ENCODE measurements around the gene MGRN1.
A peak's percentile ranks its signal among the peaks of the same experiment; 100 is the strongest.

The MGRN1 gene

DNA sequence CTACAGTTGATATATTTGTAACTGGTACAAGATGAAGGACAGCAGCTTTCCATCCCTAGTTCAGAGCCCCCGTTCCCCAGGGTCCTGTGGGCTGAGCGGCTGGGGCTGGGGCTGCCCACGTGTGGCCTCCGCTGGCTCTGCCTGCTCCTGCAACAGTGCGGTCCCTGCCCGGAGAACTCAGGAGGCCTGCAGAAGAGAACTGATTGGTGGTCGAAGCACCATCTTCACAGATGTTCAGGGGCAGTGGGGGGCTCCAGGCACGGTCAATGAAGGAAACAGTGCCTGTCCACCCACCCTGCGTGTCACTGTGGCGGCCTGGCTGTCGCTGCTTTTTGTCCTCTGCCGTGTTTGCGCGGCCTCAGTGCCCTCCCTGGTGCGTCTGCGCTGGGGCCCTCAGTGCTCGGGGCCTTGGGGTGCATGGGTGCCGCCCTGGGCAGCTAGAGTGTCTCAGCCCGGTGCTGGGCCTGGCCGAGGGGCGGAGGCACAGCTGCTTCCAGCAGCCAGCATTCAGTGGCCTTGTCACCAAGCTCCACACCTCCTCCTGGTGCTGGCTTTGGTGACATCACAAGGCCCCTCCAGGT is 64.6 kb downstream of the MGRN1 start:
- DNase-seq: no peak

DNA sequence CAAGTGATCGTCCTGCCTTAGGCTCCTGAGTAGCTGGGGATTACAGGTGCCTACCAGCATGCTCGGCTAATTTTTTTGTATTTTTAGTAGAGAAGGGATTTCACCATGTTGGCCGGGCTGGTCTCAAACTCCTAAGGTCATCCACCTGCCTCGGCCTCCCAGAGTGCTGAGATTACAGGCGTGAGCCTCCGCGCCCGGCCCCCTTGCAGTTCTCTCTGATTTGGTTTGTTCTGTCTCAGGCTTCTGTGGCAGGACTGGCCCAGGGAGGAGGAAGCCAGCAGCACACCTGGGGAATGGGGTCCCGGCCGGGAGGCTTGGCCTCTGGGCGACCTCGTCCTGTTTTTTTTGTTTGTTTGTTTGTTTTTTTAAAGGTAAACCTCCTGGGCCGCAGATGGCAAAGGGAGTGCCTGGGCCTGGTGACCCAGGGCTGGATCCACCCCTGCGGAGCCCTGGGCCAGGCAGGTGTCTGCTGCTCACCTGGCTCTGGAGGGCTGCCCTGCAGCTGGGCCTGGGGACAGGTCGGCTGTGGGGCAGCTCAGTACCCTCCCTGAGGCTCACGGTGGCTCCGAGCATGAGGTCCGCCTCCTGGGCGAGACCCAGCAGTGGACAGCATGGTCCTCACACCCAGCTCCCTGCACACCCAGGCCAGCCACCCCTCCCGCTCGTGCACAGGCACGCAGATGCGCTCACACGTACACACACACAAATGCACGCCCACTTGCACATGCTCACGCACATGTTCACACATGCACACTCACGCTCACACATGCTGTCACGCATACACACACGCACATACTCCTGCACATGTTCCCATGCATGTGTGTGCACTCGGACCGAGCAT is 65.5 kb downstream of the MGRN1 start:
- no peak for DNase-seq

DNA sequence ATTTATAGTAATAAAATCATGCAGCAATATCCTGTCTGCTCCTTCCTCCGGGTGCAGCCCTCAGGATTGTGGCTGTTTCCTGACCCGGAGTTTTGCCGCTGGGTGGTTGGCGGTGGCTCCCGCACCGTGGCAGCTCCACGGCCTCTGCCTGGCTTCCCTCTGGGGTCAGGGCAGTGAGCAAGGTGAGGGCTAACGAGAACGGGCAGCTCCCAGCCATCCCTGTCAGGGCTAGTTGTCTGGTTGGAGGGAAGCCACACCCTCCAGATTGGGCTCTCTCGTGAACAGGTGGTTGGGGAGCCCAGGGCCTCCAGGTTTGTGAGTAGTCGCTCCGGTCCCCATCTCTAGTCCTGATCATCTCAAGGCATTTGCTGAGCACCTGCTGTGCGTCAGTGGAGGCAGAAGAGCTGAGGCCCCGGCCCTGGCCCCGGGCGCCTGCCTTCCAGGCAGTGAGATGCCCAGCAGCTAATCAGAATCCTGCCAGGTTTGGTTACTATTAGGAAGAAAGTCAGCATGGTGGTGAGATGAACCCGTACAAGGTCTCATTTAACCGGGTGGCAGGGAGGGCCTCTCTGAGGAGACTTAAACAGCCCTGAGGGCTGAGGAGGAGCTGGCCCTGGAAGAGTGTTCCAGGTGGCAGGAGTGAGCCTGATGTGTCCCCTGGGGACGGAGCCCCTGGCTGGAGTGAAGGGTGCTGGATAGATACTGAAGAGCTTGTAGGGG is 66.5 kb downstream of the MGRN1 start:
- DNase-seq: peak in 2 of 4 experiments; percentile 19 to 26

DNA sequence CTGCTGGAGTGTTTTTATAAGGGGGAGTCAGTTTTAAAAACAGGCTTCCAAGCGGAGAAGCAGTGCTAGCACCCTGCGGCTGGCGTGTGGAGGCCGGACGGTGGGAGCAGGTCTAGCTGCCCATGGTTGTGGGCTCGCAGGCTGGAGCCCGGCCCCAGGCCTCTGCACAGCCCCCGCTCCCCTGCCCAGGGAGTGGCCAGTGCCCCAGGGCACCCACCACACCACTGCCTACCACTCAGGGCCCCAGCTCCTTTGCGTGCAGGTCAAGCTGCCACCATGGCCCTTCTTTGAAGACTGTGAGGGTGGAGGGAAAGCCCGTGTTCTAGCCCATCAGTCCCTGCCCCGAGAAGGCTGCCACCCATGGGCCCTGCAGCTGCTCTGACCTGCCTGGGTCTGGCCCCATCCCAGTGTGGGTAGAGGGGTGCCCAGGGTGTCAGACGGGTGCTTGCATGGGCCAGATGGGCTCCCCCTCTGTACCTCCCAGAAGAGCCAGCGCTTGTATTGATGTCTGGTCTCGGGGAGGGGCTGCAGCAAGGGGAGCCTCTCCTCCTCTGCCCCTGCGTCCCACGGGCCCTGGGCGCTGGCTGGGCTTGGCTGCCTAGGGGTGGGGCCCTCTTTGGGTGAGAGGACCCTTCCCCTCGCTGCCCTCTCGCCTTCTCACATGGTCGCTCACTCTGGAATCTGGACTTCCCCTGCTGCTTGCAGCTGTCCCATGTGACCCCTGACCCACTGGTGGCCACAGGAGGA is 67.2 kb downstream of the MGRN1 start:
- DNase-seq: peak in 3 of 4 experiments; percentile 27 to 50 (median 32)

DNA sequence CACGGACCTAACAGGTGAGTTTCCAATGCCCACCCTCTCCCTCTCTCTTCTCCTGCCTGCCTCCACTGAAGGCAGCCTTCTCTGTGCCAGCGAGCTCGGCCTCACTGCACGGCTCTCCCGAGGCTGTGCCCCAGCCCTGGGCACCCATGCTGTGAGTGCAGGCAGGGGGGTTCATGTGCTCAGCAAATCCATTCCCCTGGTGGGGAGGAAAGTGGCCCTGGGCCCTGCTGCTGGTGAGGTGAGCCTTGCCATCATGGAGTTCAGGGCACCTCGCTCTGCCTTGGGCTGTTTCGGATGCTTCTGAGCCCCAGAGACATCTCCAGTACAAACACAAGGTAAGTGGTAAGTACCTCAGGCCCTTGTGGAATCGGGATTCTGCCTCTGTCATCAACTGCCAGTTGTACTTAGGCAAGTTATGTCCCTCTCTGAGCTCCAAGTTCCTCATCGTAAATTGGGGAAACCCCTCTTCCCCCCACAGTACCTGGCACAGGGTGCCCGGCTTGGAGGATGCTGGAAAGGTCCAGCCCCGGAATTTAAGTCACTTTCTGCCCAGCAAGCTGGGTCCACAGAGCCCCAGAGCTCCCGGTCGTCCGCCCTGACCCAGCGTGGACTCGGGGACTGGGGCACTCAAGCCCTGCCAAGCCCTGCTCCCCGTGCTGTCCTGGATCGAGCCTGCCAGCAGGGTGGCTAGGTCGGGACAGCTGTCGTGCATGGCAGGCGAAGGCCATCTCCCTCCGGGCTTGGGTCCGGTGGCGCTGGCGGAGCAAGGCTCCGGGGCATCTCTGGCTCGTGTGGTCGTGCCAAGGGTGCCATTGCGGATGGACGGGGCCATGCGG is 68.1 kb downstream of the MGRN1 start:
- peak; percentile 35 to 62 (median 55) for DNase-seq

DNA sequence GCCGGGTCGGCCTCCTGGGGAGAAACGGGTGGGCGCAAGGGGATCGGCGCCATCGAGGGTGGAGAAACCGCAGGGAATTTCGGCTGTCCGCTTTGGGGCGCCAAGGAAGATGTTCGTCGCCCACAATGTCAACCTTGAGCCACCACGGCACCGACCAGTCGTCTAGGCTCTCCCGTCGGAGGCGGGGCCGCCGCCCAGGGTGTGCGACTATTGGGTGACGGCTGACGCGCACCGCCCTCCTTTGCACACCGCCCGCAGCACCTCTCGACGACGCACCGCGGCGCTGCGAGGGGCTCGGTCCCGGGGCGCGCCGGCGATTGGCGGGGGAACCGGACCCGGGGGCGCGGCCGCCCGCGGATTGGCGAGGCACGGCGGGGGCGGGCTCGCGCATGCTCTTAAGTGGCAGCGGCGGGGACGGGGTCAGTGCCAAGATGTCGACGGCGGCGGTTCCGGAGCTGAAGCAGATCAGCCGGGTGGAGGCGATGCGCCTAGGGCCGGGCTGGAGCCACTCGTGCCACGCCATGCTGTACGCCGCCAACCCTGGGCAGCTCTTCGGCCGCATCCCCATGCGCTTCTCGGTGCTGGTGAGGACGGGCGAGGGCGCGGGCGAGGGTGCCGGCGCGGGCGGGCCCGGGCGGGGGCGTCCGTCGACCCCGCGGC is 68.8 kb downstream of the MGRN1 start, which contains the start of gene NUDT16L1:
TSS of gene NUDT16L1 (plus strand) at position 267 of the 660 bp plus-strand sequence. CDS start at position 432, 165 bp downstream.
- peak; percentile 98 to 100 (median 99) for DNase-seq

DNA sequence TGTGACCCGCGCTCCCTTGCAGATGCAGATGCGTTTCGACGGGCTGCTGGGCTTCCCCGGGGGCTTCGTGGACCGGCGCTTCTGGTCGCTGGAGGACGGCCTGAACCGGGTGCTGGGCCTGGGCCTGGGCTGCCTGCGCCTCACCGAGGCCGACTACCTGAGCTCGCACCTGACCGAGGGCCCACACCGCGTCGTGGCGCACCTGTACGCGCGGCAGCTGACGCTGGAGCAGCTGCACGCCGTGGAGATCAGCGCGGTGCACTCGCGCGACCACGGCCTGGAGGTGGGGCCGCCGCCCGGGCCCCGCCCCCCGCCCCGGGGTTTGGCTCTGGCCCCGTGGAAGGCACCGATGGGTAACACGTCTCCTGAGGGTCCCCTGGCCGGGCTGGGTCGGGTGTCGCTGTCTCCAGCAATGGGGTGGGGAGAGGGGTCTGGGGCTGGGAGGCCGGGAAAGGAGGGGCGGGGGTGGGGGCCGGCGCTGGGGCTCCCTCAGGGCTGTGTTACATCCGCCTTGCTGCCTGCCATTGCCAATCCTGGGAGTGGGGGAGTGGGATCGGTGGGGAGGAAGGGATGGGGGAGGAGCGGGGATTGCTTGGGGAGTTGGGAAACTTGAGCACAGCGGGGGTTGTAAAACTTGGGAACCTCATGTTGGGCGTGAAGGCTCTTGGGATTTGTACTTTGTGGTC is 69.5 kb downstream of the MGRN1 start:
- DNase-seq: peak; percentile 25 to 69 (median 45)

DNA sequence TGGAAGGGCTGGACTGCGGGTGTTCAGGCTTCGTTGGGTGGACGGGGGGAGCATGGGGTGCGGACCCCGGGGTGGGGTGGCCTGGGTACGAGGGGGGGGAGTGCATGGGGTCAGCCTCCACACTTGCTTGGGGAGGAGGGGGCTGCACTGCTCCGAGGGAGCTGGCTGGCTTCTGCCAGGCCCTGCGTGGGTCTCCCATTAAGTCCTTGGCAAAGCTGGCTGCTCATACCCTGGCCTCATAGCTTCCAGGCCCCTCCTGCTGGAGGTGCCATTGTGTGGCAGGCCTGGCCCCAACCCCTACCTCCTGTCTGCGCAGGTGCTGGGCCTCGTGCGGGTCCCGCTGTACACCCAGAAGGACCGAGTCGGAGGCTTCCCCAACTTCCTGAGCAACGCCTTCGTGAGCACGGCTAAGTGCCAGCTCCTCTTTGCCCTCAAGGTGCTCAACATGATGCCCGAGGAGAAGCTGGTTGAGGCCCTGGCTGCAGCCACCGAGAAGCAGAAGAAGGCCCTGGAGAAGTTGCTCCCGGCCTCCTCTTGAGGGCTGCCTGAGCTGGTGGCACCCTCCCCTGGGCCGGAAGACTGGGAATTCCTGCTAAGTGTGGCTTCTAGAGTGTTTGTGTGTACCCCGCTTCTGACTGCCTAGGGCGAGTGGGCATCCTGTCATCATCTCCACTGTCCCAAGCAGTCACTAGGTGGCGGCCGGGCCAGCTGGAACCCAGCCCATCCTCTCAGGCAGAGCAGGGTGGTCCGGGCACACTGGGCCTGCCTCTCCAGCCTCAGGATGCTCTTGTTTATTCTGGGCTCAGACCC is 70.2 kb downstream of the MGRN1 start:
- DNase-seq: no peak

DNA sequence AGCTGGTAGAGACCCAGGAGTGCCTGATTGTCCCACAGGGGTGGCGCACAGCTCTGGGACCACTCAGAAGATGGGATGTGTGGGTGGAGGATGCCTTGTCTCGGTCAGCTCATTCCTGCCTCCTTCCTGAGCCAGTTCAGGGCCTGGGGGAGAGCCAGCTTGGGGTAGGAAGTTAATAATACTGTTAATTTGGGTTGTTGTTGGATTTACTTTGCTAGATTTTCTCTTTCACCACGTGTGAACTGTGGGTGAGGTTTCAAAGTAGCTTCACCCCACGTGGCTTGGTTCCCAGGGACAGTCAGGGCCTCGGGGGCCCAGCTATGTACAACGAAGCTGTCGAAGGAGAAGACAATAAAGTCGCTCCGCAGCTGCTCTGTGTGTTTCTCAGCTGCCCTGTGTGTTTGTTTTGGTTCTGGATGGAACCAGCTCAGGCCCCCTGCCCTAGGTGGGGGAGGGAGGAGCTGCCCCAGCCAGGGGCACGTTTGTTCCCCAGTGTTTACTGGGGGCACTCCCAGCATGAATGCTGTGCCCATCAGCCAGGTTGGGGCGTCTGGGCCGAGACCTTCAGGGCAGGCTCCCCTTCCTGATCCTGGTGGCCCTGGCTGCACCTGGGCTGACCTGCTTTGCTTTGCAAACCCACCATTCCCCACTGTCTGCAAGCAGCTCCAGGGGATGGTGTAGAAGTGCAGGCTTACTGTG is 71.0 kb downstream of the MGRN1 start:
- DNase-seq: no peak

DNA sequence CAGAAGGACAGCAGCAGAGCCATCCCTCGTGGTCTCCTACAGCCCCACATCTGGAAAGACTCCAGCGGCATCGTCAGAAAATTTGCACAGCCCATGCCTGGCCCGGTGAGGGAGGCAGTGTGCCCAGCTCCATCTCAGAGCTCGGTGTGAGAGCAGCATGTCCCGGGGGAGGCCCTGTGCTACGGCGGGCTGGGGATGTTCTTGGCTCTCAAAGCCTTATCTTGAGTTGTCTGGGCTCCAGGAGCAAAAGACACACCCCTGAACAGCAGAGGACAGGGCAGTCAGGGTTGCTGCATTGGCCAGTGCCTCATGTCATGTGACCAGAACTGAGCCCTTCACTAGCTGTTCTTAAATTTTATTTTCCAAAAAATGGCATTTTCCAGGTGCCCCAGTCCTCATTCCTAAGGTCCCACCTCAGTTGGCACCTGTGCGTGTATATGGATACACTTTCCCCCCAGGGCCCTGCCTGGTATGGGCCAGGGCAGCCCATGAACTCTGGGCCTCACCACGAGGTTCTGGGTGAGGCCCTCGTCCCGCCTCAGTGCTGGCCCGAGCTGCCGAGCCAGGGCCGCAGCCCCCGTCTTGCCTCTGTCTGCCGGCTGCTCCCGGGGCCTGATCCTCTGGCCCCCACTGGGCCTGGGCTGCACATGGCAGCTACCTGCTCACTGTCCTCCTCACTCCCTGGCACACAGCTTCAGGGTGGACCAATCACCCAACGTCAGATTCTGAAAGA is 71.7 kb downstream of the MGRN1 start:
- DNase-seq: no peak

DNA sequence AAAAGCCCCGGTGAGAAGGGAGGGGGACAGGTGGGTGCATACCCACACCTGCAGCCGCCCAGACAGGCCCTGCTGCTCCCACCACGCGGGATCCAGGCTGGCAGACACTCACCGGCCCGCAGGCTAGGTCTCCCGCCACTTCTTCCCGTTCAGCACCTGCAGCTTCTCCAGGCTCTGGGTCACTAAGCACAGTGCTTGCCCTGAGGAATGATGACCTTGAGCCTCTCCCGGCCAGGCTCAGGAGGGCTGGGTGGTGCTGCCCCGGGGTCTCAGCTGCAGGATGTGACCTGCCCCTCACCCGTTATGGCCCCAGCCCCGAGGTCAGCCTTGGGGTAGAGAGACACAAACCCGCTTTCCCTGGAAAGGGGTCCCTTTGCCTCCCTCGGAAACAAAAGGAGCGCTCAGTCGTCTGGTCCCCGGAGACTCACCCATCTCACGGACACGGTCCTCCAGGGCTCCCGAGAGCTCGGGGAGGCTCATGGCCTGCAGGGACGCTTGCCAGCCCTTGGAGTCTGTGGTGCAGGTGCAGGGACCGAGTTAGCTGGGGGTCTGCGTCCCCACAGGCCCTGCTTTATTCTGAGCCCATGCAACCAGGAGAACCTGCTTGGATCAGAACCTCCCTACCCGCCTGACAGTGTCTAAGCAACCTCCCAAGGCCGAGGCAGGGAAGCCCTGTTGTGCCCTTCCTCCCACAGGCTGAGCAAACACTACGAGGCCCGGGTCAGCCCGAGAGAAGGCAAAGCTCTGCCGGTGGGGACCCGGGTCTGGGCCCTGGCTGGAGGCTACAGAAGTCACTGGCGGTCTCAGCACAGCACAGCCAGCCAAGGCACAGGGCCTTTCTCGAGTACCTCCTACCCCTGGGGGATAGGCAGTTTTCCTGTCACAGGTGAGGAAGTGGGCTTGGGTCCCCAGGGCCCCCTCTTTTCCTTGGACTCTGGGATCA is 72.5 kb downstream of the MGRN1 start:
- no peak for DNase-seq

DNA sequence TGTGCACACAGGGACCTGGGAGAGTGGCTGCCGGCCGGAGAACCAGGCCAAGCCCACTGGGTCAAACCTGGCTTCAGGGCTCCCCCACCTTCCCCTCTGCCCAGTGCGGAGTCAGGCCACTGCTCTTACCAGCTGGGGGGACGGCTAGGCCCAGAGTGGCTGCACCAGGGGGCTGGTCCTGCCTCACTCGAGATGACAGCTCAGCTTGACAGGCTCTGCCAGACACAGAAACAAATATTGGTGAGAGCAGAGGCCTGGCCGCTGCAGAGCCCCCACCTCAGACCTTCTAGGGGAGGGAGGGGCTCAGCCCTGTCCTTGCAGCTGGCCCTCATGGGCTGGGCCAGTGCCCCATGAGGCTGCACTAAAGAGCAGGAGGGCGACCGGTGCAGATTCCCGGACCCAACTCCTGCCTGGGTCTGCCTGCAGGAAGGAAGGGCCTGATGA is 73.2 kb downstream of the MGRN1 start:
- DNase-seq: no peak

DNA sequence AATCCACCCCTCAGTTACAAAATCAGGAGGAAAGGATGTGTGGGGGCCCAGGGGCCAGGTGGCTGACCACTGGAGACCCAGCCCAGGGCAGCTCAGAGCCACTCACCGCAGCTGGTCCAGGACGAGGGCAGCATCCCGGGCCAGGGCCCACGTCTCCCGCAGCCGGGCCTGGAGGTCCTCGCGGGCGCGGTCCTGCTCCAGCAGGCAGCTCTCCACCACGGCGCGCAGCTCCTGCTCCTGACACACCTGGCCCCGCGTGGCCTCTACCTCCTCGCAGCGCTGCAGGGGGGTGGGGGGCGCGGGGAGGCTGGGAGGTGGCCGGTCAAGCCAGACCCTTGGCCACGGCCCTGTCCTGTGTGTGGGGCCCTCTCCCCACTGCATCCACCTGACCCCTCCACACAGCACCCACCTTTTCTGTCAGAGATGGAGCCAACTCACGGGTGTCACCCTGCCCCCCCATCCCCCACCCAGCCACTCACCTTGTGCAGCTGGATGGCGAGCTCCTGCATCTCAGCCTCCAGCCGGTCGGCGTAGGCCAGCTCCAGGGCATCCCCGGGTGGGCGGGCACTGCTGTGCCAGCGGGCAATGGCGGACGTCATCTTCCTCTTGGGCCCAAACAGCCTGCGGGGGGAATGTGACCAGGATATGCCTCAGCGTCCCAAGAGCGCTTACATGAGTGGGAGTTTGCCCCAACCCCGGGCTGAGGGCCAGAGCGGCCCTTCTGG is 73.9 kb downstream of the MGRN1 start:
- no peak for DNase-seq

DNA sequence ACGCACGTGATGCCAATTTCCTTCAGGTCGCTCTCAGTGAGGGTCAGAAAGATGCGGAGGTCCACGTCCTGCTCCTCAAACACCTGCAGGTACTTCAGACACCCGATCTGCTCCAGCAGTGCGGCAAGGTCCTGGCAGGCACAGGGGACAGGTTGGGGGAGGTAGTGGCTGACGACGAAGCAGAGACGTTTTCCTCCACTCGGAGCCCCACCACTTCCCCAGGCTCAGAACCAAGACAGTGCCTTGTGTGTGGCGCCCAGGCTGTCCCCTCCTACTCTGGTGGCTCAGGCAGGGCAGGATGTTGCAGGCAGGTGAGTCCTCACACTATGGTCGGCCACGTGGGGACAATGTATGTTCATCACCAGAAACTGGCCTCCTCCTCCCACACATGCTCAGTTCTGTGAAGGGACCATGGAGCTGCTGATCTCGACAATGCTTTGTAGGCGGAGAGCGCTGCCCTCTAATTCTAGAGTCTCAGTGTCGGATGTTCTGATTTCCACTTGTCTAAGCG is 74.5 kb downstream of the MGRN1 start:
- DNase-seq: no peak

DNA sequence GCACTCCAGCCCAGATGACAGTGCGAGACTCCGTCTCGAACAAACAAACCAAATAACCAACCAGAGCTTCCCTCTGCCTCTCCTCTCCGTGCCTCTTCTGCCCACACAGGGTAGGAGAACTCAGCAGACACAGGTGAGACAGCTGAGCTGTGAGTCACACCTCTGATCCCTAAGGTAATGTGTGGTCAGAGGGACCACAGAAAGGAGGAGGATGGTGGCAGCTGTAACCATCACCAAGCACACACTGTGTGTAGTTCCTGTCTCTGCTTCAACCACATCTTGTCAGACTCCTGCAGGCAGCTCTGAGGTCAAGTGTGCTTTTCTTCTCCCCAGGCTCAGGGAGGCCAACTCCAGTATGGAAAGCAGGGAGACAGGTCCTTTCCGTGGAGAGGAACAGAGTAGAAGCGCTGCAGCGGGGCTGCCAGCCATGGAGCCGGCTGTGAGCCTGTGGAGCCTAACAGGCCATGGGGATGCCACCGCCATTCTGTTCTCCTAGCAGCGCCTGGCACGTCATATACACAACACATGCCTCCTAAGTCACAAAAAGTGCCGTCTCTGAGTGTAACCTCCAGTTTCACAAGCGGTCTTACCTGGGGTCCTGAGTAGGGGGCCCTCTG is 75.9 kb downstream of the MGRN1 start:
- no peak for DNase-seq

Data from suppressor macrophage (primary cell).